Measurements from ENCODE around the gene CELSR3. TPM values are rescaled to one million over a fixed set of nuclear protein-coding genes. Genes with fewer than 3 reads are reported as not detected.

Gene CELSR3
- total RNA-seq, 1 experiment from 2014 or later: 24.9 TPM

GRCh38 chr3:48686538-48687219 lies 24.0 kb upstream of the CELSR3 start:
- H3K27me3 Mint-ChIP-seq (ENCODE audit: unreplicated experiment): no peaks in the 10 kb centered on the region
- H3K9me3 Mint-ChIP-seq (ENCODE audit: low read depth, unreplicated experiment): no peaks in the 10 kb centered on the region
- intact Hi-C loops (cut with micrococcal nuclease; ENCODE audit: unreplicated experiment): no loop called here
- peaks cover 21% of the 10 kb centered on the region for H3K4me1 Mint-ChIP-seq (ENCODE audit: low read depth, unreplicated experiment)
- peaks cover 55% of the 10 kb centered on the region for H3K36me3 Mint-ChIP-seq (ENCODE audit: insufficient read depth, unreplicated experiment)
- TF ChIP-seq CTCF (IDR thresholded peaks at IDR 0.05; ENCODE audit: unreplicated experiment): no peak
- DNase-seq: no peak
- CTCF ChIA-PET: interaction anchor here (0.7 to 1.7 kb wide), 3 partner anchors 23 to 53 kb away, joined by 3 to 8 read pairs (median 4); partner anchors contain the start of gene SLC26A6
- no TSS peak for BruUV-seq (replicated peaks)
- H3K27ac Mint-ChIP-seq (ENCODE audit: unreplicated experiment): peak overlapping the region; percentile 31
- peak overlapping the region; percentile 82 for H3K4me3 Mint-ChIP-seq (ENCODE audit: low read depth, unreplicated experiment)

GRCh38 chr3:48685603-48686511 lies 23.2 kb upstream of the CELSR3 start, which contains the start of gene NCKIPSD:
Gene NCKIPSD (minus strand): TSS chr3:48685915. CDS start chr3:48685807, 108 bp downstream.
- H3K4me1 Mint-ChIP-seq (ENCODE audit: low read depth, unreplicated experiment): peaks cover 25% of the 10 kb centered on the region
- H3K27ac Mint-ChIP-seq (ENCODE audit: unreplicated experiment): peak within 1 kb of the TSS; percentile 31
- CTCF ChIA-PET: interaction anchor here (0.6 to 1.7 kb wide), 6 partner anchors 22 to 164 kb away, joined by 3 to 8 read pairs (median 4); partner anchors contain the start of genes IP6K2 and SLC26A6
- H3K27me3 Mint-ChIP-seq (ENCODE audit: unreplicated experiment): no peaks in the 10 kb centered on the region
- no peaks in the 10 kb centered on the region for H3K9me3 Mint-ChIP-seq (ENCODE audit: low read depth, unreplicated experiment)
- peak; percentile 74 for TF ChIP-seq CTCF (IDR thresholded peaks at IDR 0.05; ENCODE audit: unreplicated experiment)
- H3K36me3 Mint-ChIP-seq (ENCODE audit: insufficient read depth, unreplicated experiment): peaks cover 54% of the 10 kb centered on the region
- peak; percentile 89 for DNase-seq
- no TSS peak for BruUV-seq (replicated peaks)
- intact Hi-C loops (cut with micrococcal nuclease; ENCODE audit: unreplicated experiment): no loop called here
- H3K4me3 Mint-ChIP-seq (ENCODE audit: low read depth, unreplicated experiment): peak within 1 kb of the TSS; percentile 82

- peaks cover 55% of the 10 kb centered on the region for H3K36me3 Mint-ChIP-seq (ENCODE audit: insufficient read depth, unreplicated experiment)
- DNase-seq: no peak
- no peaks in the 10 kb centered on the region for H3K27me3 Mint-ChIP-seq (ENCODE audit: unreplicated experiment)
- intact Hi-C loops (cut with micrococcal nuclease; ENCODE audit: unreplicated experiment): no loop called here
- no peaks in the 10 kb centered on the region for H3K9me3 Mint-ChIP-seq (ENCODE audit: low read depth, unreplicated experiment)
- no peak for TF ChIP-seq CTCF (IDR thresholded peaks at IDR 0.05; ENCODE audit: unreplicated experiment)
- H3K4me3 Mint-ChIP-seq (ENCODE audit: low read depth, unreplicated experiment): peak overlapping the region; percentile 82
- peaks cover 29% of the 10 kb centered on the region for H3K4me1 Mint-ChIP-seq (ENCODE audit: low read depth, unreplicated experiment)
- CTCF ChIA-PET: interaction anchor here (0.6 to 1.7 kb wide), 3 partner anchors 21 to 91 kb away, joined by 3 to 8 read pairs (median 6); no protein-coding TSS in a partner anchor
- BruUV-seq (replicated peaks): no TSS peak
- peak overlapping the region; percentile 31 for H3K27ac Mint-ChIP-seq (ENCODE audit: unreplicated experiment)
Observed at GRCh38 chr3:48685293-48685602, 22.6 kb upstream of the CELSR3 start.

- BruUV-seq (replicated peaks): TSS peak; percentile 45
Observed at GRCh38 chr3:48684480-48685143, 21.9 kb upstream of the CELSR3 start.

More at GRCh38 chr3:48684480-48685143, 21.9 kb upstream of the CELSR3 start:
- H3K27me3 Mint-ChIP-seq (ENCODE audit: unreplicated experiment): no peaks in the 10 kb centered on the region
- peak overlapping the region; percentile 31 for H3K27ac Mint-ChIP-seq (ENCODE audit: unreplicated experiment)
- no peaks in the 10 kb centered on the region for H3K9me3 Mint-ChIP-seq (ENCODE audit: low read depth, unreplicated experiment)
- CTCF ChIA-PET: interaction anchor here (0.6 to 0.9 kb wide), 2 partner anchors 32 to 90 kb away, joined by 3 to 6 read pairs; partner anchors contain the start of gene IP6K2
- no peak for DNase-seq
- intact Hi-C loops (cut with micrococcal nuclease; ENCODE audit: unreplicated experiment): no loop called here
- peaks cover 48% of the 10 kb centered on the region for H3K36me3 Mint-ChIP-seq (ENCODE audit: insufficient read depth, unreplicated experiment)
- no peak for TF ChIP-seq CTCF (IDR thresholded peaks at IDR 0.05; ENCODE audit: unreplicated experiment)
- H3K4me1 Mint-ChIP-seq (ENCODE audit: low read depth, unreplicated experiment): peaks cover 29% of the 10 kb centered on the region
- peak overlapping the region; percentile 82 for H3K4me3 Mint-ChIP-seq (ENCODE audit: low read depth, unreplicated experiment)

All from Calu3 (cell line).